ENCODE results near the gene EYS.

EYS gene

GRCh38 chr6:64090352-64090751 lies 1616.7 kb downstream of the EYS start:
- TF ChIP-seq ZFP30 (CRISPR knock-in tag; IDR thresholded peaks at IDR 0.05) = no peak
- no peak for TF ChIP-seq BACH2 (CRISPR knock-in tag; IDR thresholded peaks at IDR 0.05; ENCODE audit: borderline replicate concordance)
- TF ChIP-seq SNAI2 (CRISPR knock-in tag; IDR thresholded peaks at IDR 0.05) = no peak
- no peak for TF ChIP-seq ESRRG (CRISPR knock-in tag; IDR thresholded peaks at IDR 0.05)
- no peak for TF ChIP-seq ZNF565 (CRISPR knock-in tag; conservative IDR thresholded peaks at IDR 0.05; ENCODE audit: low read depth)
- no peak for TF ChIP-seq TOX (CRISPR knock-in tag; IDR thresholded peaks at IDR 0.05; ENCODE audit: borderline replicate concordance)
- no peak for TF ChIP-seq RARB (CRISPR knock-in tag; IDR thresholded peaks at IDR 0.05)
- no peak for TF ChIP-seq TSHZ2 (CRISPR knock-in tag; IDR thresholded peaks at IDR 0.05)
- ATAC-seq = no peak

GRCh38 chr6:64085126-64085525 lies 1621.9 kb downstream of the EYS start:
- TF ChIP-seq ZC3H10 (CRISPR knock-in tag; IDR thresholded peaks at IDR 0.05) (no peak), OSR1 (CRISPR knock-in tag; IDR thresholded peaks at IDR 0.05) (no peak), ZFP3 (CRISPR knock-in tag; IDR thresholded peaks at IDR 0.05) (no peak), ZNF8 (CRISPR knock-in tag; IDR thresholded peaks at IDR 0.05) (no peak), RARB (CRISPR knock-in tag; IDR thresholded peaks at IDR 0.05) (no peak), PATZ1 (CRISPR knock-in tag; IDR thresholded peaks at IDR 0.05; ENCODE audit: borderline replicate concordance) (no peak), ISL1 (CRISPR knock-in tag; IDR thresholded peaks at IDR 0.05) (no peak), ZNF565 (CRISPR knock-in tag; conservative IDR thresholded peaks at IDR 0.05; ENCODE audit: low read depth) (no peak), TCF4 (CRISPR knock-in tag; IDR thresholded peaks at IDR 0.05; ENCODE audit: borderline replicate concordance) (no peak), CSDC2 (CRISPR knock-in tag; IDR thresholded peaks at IDR 0.05) (no peak), PPARA (CRISPR knock-in tag; IDR thresholded peaks at IDR 0.05; ENCODE audit: borderline replicate concordance) (no peak), GLIS3 (CRISPR knock-in tag; IDR thresholded peaks at IDR 0.05) (no peak), SNAI2 (CRISPR knock-in tag; IDR thresholded peaks at IDR 0.05) (no peak), ARNTL (CRISPR knock-in tag; IDR thresholded peaks at IDR 0.05; ENCODE audit: borderline replicate concordance, low read depth) (no peak)
- no peak for ATAC-seq

- ATAC-seq = no peak
- TF ChIP-seq OSR1 (CRISPR knock-in tag; IDR thresholded peaks at IDR 0.05) (no peak), PPARA (CRISPR knock-in tag; IDR thresholded peaks at IDR 0.05; ENCODE audit: borderline replicate concordance) (no peak), ZC3H10 (CRISPR knock-in tag; IDR thresholded peaks at IDR 0.05) (no peak), CREB5 (CRISPR knock-in tag; IDR thresholded peaks at IDR 0.05; ENCODE audit: low read depth) (no peak), TOX (CRISPR knock-in tag; IDR thresholded peaks at IDR 0.05; ENCODE audit: borderline replicate concordance) (no peak), ZNF565 (CRISPR knock-in tag; conservative IDR thresholded peaks at IDR 0.05; ENCODE audit: low read depth) (no peak), SNAI2 (CRISPR knock-in tag; IDR thresholded peaks at IDR 0.05) (no peak), BACH2 (CRISPR knock-in tag; IDR thresholded peaks at IDR 0.05; ENCODE audit: borderline replicate concordance) (no peak), CSDC2 (CRISPR knock-in tag; IDR thresholded peaks at IDR 0.05) (no peak), POU6F1 (CRISPR knock-in tag; IDR thresholded peaks at IDR 0.05; ENCODE audit: borderline replicate concordance, low read depth) (no peak), TCF4 (CRISPR knock-in tag; IDR thresholded peaks at IDR 0.05; ENCODE audit: borderline replicate concordance) (no peak), GLIS3 (CRISPR knock-in tag; IDR thresholded peaks at IDR 0.05) (no peak), ZNF70 (CRISPR knock-in tag; IDR thresholded peaks at IDR 0.05) (no peak), CSRNP3 (CRISPR knock-in tag; IDR thresholded peaks at IDR 0.05) (no peak), ZFP3 (CRISPR knock-in tag; IDR thresholded peaks at IDR 0.05) (no peak), ZFP30 (CRISPR knock-in tag; IDR thresholded peaks at IDR 0.05) (no peak), ISL1 (CRISPR knock-in tag; IDR thresholded peaks at IDR 0.05) (no peak)
These were observed 1622.8 kb downstream of the EYS start for GRCh38 chr6:64084185-64084663.

Data from SK-N-SH treated with all-trans-retinoic acid at 6 μM for 48 hours (cell line).